HepG2 (cell line): ENCODE results near the gene MYADML2. TPM values are rescaled to one million over a fixed set of nuclear protein-coding genes. Genes with fewer than 3 reads are reported as not detected.

ENCODE experiments used
- CEBPB ChIP-seq: IDR thresholded peaks from 2 replicates; pipeline ENCODE4 v1.6.1; 2011; ENCODE audit warnings: low read depth, low read length, improper control_type of control experiment, borderline replicate concordance
- HNRNPL ChIP-seq: fragments of 200-400 bp; formaldehyde crosslinking; IDR thresholded peaks from 2 replicates; pipeline ENCODE4 v1.6.1; 2017; ENCODE audit warnings: mild to moderate bottlenecking, low read depth, low read length
- MEIS1 ChIP-seq: sonication (generic); formaldehyde crosslinking; IDR thresholded peaks from 2 replicates; pipeline ENCODE4 v1.9.0; 2021; ENCODE audit warnings: mild to moderate bottlenecking, missing genetic modification reagents, moderate library complexity, borderline replicate concordance
- NAIF1 ChIP-seq: sonication (generic); formaldehyde crosslinking; IDR thresholded peaks from 2 replicates; pipeline ENCODE4 v1.5.0; 2020; ENCODE audit warnings: mild to moderate bottlenecking, missing genetic modification reagents, borderline replicate concordance
- NCOA2 ChIP-seq: sonication (generic); formaldehyde crosslinking; IDR thresholded peaks from 2 replicates; pipeline ENCODE4 v1.8.0; 2022; ENCODE audit warnings: inconsistent platforms
- ONECUT2 ChIP-seq: sonication (generic); formaldehyde crosslinking; IDR thresholded peaks from 2 replicates; pipeline ENCODE4 v1.4.0; 2020; ENCODE audit warnings: missing genetic modification reagents
- U2AF2 ChIP-seq: fragments of 200-400 bp; formaldehyde crosslinking; IDR thresholded peaks from 2 replicates; pipeline ENCODE4 v1.6.1; 2017; ENCODE audit warnings: low read depth, mild to moderate bottlenecking, low read length
- ZNF124 ChIP-seq: sonication (generic); formaldehyde crosslinking; IDR thresholded peaks from 2 replicates; pipeline ENCODE4 v1.4.0; 2020; ENCODE audit warnings: missing genetic modification reagents
- ZNF143 ChIP-seq: sonication (generic); formaldehyde crosslinking; IDR thresholded peaks from 2 replicates; pipeline ENCODE4 v1.4.0; 2020; ENCODE audit warnings: missing genetic modification reagents
- ZNF260 ChIP-seq: sonication (generic); formaldehyde crosslinking; IDR thresholded peaks from 2 replicates; pipeline ENCODE4 v1.4.0; 2020; ENCODE audit warnings: missing genetic modification reagents, low read depth, mild to moderate bottlenecking, borderline replicate concordance
- ZNF282 ChIP-seq: fragments of 450-650 bp; IDR thresholded peaks from 2 replicates; pipeline ENCODE4 v1.6.1; 2018; ENCODE audit not compliant: partially characterized antibody
- polyA plus RNA-seq, 8 experiments: library from polyadenylated mRNA; depleted of rRNA in 3 of 8; stranded (reverse) in 7 of 8; unstranded in 1 of 8; fragments of >200 nt; fragmentation: Illumina TruSeq in 4 of 8; extraction: Trizol in 4 of 8; gene quantifications; 2 replicates each; pipeline versions ENCODE4 v1.2.1 to v1.2.3, GENCODE V29; 2011 to 2016; ENCODE audit warnings: low read depth in 4 of 8, missing spikeins in 1 of 8, mixed read lengths in 1 of 8; ENCODE audit not compliant: insufficient read depth in 1 of 8
- total RNA-seq, 5 experiments: library from RNA; depleted of rRNA; stranded (reverse); fragments of >200 nt; fragmentation: Illumina TruSeq; extraction: Trizol; gene quantifications; 2 replicates each; pipeline ENCODE4 v1.2.3, GENCODE V29; 2016; ENCODE audit warnings: low read depth in 1 of 5
- TF ChIP-seq, protein P1 (sequence below): IDR thresholded peaks from 2 replicates; pipeline ENCODE4 v1.6.1; 2018; ENCODE audit warnings: missing genetic modification reagents
- TF ChIP-seq, protein P2 (sequence below): sonication (generic); formaldehyde crosslinking; IDR thresholded peaks from 2 replicates; pipeline ENCODE4 v1.4.0; 2020; ENCODE audit warnings: missing genetic modification reagents
- TF ChIP-seq, protein P3 (sequence below): IDR thresholded peaks from 2 replicates; pipeline ENCODE4 v1.6.1; 2016; ENCODE audit warnings: control low read depth
- TF ChIP-seq, protein P4 (sequence below): sonication (generic); formaldehyde crosslinking; IDR thresholded peaks from 2 replicates; pipeline ENCODE4 v1.5.0; 2020; ENCODE audit warnings: mild to moderate bottlenecking, missing genetic modification reagents, moderate library complexity
- TF ChIP-seq, protein P5 (sequence below): sonication (generic); formaldehyde crosslinking; IDR thresholded peaks from 2 replicates; pipeline ENCODE4 v1.4.0; 2020; ENCODE audit warnings: mild to moderate bottlenecking, missing genetic modification reagents

MYADML2 gene
- total and polyA plus RNA-seq, 2 of the 13 experiments (the other 11 are each of a cell fraction or from before 2014, with no cell fraction given): not detected

DNA sequence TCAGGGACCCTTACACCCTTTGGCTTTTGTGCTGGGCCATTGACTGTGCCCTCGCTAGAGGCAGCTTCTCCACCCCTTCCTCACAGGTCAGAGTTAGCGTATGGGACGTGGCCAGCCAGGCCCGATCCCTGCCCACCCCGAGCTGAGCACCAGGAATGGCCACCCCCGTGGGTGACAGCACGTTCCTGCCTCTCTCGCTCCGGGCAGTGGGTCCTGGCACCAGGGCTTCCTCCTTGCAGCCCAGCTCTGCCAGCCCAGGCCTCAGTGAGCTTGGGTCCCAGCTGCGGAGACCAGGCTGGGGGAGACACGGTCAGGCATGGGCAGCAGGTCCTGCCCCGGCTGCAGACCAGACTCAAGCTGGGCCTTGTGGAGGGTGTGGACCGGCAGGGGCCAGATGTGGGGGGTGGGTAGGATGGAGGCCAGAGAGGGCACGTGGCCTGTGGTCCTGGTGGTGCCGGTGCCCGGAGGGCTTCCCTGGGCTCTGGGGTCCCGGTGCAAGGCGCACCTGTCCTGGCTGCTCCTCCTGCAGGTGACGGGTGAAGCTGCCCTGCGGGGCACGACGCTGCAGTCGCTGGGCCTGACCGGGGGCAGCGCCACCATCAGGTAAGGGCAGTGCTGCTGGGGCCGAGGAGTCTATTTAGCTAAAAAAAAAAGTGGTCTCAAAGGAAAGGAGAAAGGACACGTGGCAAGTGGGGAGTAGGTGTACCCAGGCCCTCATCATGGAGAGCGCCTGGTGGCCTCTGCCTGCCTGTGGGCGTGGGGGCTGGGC, 48.6 kb upstream of the MYADML2 start (continued):
- peak; percentile 2; the same call in 1 of the 2 replicates for TF ChIP-seq ZNF143
- TF ChIP-seq, protein P1, sequence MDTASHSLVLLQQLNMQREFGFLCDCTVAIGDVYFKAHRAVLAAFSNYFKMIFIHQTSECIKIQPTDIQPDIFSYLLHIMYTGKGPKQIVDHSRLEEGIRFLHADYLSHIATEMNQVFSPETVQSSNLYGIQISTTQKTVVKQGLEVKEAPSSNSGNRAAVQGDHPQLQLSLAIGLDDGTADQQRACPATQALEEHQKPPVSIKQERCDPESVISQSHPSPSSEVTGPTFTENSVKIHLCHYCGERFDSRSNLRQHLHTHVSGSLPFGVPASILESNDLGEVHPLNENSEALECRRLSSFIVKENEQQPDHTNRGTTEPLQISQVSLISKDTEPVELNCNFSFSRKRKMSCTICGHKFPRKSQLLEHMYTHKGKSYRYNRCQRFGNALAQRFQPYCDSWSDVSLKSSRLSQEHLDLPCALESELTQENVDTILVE (CRISPR knock-in tag): no peak
- 0 out of 2 replicates have a peak, but pooled peaks have one; percentile 16 for TF ChIP-seq NCOA2 (CRISPR knock-in tag)
- TF ChIP-seq MEIS1: no peak
- 0 out of 2 replicates have a peak, but pooled peaks have one; percentile 39 for TF ChIP-seq ZNF124 (CRISPR knock-in tag)
- TF ChIP-seq, protein P2, sequence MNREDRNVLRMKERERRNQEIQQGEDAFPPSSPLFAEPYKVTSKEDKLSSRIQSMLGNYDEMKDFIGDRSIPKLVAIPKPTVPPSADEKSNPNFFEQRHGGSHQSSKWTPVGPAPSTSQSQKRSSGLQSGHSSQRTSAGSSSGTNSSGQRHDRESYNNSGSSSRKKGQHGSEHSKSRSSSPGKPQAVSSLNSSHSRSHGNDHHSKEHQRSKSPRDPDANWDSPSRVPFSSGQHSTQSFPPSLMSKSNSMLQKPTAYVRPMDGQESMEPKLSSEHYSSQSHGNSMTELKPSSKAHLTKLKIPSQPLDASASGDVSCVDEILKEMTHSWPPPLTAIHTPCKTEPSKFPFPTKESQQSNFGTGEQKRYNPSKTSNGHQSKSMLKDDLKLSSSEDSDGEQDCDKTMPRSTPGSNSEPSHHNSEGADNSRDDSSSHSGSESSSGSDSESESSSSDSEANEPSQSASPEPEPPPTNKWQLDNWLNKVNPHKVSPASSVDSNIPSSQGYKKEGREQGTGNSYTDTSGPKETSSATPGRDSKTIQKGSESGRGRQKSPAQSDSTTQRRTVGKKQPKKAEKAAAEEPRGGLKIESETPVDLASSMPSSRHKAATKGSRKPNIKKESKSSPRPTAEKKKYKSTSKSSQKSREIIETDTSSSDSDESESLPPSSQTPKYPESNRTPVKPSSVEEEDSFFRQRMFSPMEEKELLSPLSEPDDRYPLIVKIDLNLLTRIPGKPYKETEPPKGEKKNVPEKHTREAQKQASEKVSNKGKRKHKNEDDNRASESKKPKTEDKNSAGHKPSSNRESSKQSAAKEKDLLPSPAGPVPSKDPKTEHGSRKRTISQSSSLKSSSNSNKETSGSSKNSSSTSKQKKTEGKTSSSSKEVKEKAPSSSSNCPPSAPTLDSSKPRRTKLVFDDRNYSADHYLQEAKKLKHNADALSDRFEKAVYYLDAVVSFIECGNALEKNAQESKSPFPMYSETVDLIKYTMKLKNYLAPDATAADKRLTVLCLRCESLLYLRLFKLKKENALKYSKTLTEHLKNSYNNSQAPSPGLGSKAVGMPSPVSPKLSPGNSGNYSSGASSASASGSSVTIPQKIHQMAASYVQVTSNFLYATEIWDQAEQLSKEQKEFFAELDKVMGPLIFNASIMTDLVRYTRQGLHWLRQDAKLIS (CRISPR knock-in tag): peak; percentile 98
- no peak for TF ChIP-seq ONECUT2 (CRISPR knock-in tag)
- TF ChIP-seq HNRNPL: peak; percentile 98
- TF ChIP-seq CEBPB: no peak
- no peak for TF ChIP-seq ZNF282
- TF ChIP-seq, protein P3, sequence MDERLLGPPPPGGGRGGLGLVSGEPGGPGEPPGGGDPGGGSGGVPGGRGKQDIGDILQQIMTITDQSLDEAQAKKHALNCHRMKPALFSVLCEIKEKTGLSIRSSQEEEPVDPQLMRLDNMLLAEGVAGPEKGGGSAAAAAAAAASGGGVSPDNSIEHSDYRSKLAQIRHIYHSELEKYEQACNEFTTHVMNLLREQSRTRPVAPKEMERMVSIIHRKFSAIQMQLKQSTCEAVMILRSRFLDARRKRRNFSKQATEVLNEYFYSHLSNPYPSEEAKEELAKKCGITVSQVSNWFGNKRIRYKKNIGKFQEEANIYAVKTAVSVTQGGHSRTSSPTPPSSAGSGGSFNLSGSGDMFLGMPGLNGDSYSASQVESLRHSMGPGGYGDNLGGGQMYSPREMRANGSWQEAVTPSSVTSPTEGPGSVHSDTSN (CRISPR knock-in tag): no peak
- TF ChIP-seq, protein P4, sequence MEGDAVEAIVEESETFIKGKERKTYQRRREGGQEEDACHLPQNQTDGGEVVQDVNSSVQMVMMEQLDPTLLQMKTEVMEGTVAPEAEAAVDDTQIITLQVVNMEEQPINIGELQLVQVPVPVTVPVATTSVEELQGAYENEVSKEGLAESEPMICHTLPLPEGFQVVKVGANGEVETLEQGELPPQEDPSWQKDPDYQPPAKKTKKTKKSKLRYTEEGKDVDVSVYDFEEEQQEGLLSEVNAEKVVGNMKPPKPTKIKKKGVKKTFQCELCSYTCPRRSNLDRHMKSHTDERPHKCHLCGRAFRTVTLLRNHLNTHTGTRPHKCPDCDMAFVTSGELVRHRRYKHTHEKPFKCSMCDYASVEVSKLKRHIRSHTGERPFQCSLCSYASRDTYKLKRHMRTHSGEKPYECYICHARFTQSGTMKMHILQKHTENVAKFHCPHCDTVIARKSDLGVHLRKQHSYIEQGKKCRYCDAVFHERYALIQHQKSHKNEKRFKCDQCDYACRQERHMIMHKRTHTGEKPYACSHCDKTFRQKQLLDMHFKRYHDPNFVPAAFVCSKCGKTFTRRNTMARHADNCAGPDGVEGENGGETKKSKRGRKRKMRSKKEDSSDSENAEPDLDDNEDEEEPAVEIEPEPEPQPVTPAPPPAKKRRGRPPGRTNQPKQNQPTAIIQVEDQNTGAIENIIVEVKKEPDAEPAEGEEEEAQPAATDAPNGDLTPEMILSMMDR (CRISPR knock-in tag): peak; percentile 84
- 0 out of 2 replicates have a peak, but pooled peaks have one; percentile 35 for TF ChIP-seq U2AF2
- TF ChIP-seq NAIF1 (CRISPR knock-in tag): peak; percentile 72; the same call in 1 of the 2 replicates
- TF ChIP-seq ZNF260 (CRISPR knock-in tag): 0 out of 2 replicates have a peak, but pooled peaks have one; percentile 5
- TF ChIP-seq, protein P5, sequence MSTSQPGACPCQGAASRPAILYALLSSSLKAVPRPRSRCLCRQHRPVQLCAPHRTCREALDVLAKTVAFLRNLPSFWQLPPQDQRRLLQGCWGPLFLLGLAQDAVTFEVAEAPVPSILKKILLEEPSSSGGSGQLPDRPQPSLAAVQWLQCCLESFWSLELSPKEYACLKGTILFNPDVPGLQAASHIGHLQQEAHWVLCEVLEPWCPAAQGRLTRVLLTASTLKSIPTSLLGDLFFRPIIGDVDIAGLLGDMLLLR (CRISPR knock-in tag): peak; percentile 81; the same call in 1 of the 2 replicates
